ENCODE data around the gene TRIP6.

DNA sequence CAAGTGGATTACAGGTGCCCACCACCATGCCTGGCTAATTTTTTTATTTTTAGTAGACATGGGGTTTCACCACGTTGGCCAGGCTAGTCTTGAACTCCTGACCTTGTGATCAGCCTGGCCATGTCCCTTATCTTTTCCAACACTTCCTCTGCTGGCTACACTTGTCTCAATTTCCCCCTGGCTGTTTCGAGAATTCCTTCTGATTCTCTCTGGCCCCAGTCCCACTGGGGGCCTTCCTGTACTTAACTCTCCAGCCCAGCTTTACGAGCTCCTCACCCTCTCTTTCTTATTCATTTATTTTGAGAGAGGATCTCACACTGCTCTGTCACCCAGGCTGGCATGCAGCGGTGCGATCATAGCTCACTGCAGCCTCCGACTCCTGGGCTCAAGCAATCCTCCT lies 48.4 kb upstream of the TRIP6 start:
- TF ChIP-seq, protein P1, sequence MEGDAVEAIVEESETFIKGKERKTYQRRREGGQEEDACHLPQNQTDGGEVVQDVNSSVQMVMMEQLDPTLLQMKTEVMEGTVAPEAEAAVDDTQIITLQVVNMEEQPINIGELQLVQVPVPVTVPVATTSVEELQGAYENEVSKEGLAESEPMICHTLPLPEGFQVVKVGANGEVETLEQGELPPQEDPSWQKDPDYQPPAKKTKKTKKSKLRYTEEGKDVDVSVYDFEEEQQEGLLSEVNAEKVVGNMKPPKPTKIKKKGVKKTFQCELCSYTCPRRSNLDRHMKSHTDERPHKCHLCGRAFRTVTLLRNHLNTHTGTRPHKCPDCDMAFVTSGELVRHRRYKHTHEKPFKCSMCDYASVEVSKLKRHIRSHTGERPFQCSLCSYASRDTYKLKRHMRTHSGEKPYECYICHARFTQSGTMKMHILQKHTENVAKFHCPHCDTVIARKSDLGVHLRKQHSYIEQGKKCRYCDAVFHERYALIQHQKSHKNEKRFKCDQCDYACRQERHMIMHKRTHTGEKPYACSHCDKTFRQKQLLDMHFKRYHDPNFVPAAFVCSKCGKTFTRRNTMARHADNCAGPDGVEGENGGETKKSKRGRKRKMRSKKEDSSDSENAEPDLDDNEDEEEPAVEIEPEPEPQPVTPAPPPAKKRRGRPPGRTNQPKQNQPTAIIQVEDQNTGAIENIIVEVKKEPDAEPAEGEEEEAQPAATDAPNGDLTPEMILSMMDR (IDR thresholded peaks at IDR 0.05) = no peak
- TF ChIP-seq EP300 (IDR thresholded peaks at IDR 0.05) = no peak
